Liver (tissue), 9 donors: Measurements from ENCODE around the gene ZNF366. TPM values are rescaled to one million over a fixed set of nuclear protein-coding genes. Genes with fewer than 3 reads are reported as not detected.

Source experiments
- DNase-seq: peaks from one replicate; pipeline ENCODE4 v3.0.0-alpha.2; 2017; ENCODE audit warnings: low spot score
- H3K27ac ChIP-seq, 2 donors: one replicate each; pipeline ENCODE4 v1.7.0; 2013; ENCODE audit warnings: inconsistent platforms in 2 of 2, low read length in 2 of 2, control low read depth in 1 of 2, low read depth in 1 of 2, mild to moderate bottlenecking in 1 of 2
- H3K27me3 ChIP-seq, 4 donors: one replicate each; pipeline versions ENCODE4 v1.6.1 to v1.7.0; 2013; ENCODE audit warnings: low read length in 3 of 4, inconsistent platforms in 1 of 4, mild to moderate bottlenecking in 1 of 4, moderate library complexity in 1 of 4; ENCODE audit not compliant: control insufficient read depth in 4 of 4, insufficient read depth in 4 of 4
- H3K36me3 ChIP-seq, 4 donors: one replicate each; pipeline versions ENCODE4 v1.6.1 to v1.7.0; 2013; ENCODE audit warnings: low read length in 3 of 4, mild to moderate bottlenecking in 3 of 4, low read depth in 1 of 4, moderate library complexity in 1 of 4; ENCODE audit not compliant: control insufficient read depth in 4 of 4, insufficient read depth in 3 of 4
- H3K4me1 ChIP-seq, 4 donors: one replicate each; pipeline versions ENCODE4 v1.6.1 to v1.7.0; 2013; ENCODE audit warnings: low read length in 3 of 4, mild to moderate bottlenecking in 3 of 4, moderate library complexity in 1 of 4; ENCODE audit not compliant: control insufficient read depth in 4 of 4, insufficient read depth in 4 of 4
- H3K4me3 ChIP-seq, 3 donors: one replicate each; pipeline versions ENCODE4 v1.6.1 to v1.7.0; 2013; ENCODE audit warnings: low read length in 3 of 3, control low read depth in 1 of 3, low read depth in 1 of 3, mild to moderate bottlenecking in 1 of 3
- H3K9ac ChIP-seq, 2 donors: one replicate each; pipeline ENCODE4 v1.7.0; 2013; ENCODE audit warnings: low read length in 2 of 2, mild to moderate bottlenecking in 2 of 2, moderate library complexity in 2 of 2, control low read depth in 1 of 2, low read depth in 1 of 2
- H3K9me3 ChIP-seq, 4 donors: one replicate each; pipeline versions ENCODE4 v1.6.1 to v1.7.0; 2013; ENCODE audit warnings: low read length in 3 of 4; ENCODE audit not compliant: control insufficient read depth in 4 of 4
- CTCF ChIP-seq: fragments of 150-350 bp; IDR thresholded peaks from 2 replicates; pipeline ENCODE4 v1.5.1; 2017; ENCODE audit warnings: improper control_type of control experiment, low read depth, low read length; ENCODE audit not compliant: missing input control
- EGR1 ChIP-seq, 2 donors: IDR thresholded peaks; 2 replicates each; pipeline ENCODE4 v1.6.1; 2016 to 2018; ENCODE audit warnings: antibody characterized with exemption in 2 of 2, low read depth in 2 of 2
- FOXA1 ChIP-seq: IDR thresholded peaks from 2 replicates; pipeline ENCODE4 v1.6.1; 2016; ENCODE audit warnings: antibody characterized with exemption
- FOXA2 ChIP-seq: IDR thresholded peaks from 2 replicates; pipeline ENCODE4 v1.6.1; 2016; ENCODE audit warnings: antibody characterized with exemption
- GABPA ChIP-seq, 2 donors: IDR thresholded peaks in 1 of 2; conservative IDR thresholded peaks in 1 of 2; 2 replicates each; pipeline ENCODE4 v1.6.1; 2016; ENCODE audit warnings: antibody characterized with exemption in 2 of 2, mild to moderate bottlenecking in 1 of 2, moderate library complexity in 1 of 2
- HNF4A ChIP-seq, 2 donors: conservative IDR thresholded peaks; 2 replicates each; pipeline ENCODE4 v1.6.1; 2016; ENCODE audit warnings: antibody characterized with exemption in 2 of 2, mild to moderate bottlenecking in 2 of 2
- HNF4G ChIP-seq: IDR thresholded peaks from 2 replicates; pipeline ENCODE4 v1.6.1; 2016; ENCODE audit warnings: antibody characterized with exemption
- JUND ChIP-seq, 2 donors: IDR thresholded peaks; 2 replicates each; pipeline ENCODE4 v1.6.1; 2016; ENCODE audit warnings: antibody characterized with exemption in 2 of 2
- NR2F2 ChIP-seq: IDR thresholded peaks from 2 replicates; pipeline ENCODE4 v1.6.1; 2016; ENCODE audit warnings: antibody characterized with exemption
- RAD21 ChIP-seq, 2 donors: IDR thresholded peaks; 2 replicates each; pipeline ENCODE4 v1.6.1; 2016; ENCODE audit warnings: antibody characterized with exemption in 2 of 2, mild to moderate bottlenecking in 2 of 2
- RXRA ChIP-seq, 2 donors: IDR thresholded peaks; 2 replicates each; pipeline ENCODE4 v1.6.1; 2017 to 2018; ENCODE audit warnings: antibody characterized with exemption in 2 of 2, mild to moderate bottlenecking in 1 of 2
- SP1 ChIP-seq: IDR thresholded peaks from 2 replicates; pipeline ENCODE4 v1.6.1; 2018; ENCODE audit warnings: antibody characterized with exemption, mild to moderate bottlenecking
- TAF1 ChIP-seq: conservative IDR thresholded peaks from 2 replicates; pipeline ENCODE4 v1.6.1; 2016; ENCODE audit warnings: antibody characterized with exemption, mild to moderate bottlenecking
- YY1 ChIP-seq: IDR thresholded peaks from 2 replicates; pipeline ENCODE4 v1.6.1; 2016; ENCODE audit warnings: antibody characterized with exemption, mild to moderate bottlenecking
- WGBS: extraction: QIAGEN DNeasy Blood & Tissue Kit; methylation state at CpG from one replicate; pipeline ENCODE4 v1.1.7; 2013; 5-methylcytosine and 5-hydroxymethylcytosine counted together
- polyA plus RNA-seq, 2 donors: library from polyadenylated mRNA; stranded (reverse) in 1 of 2; unstranded in 1 of 2; fragments of 200-250 nt in 1 of 2; fragments of >200 nt in 1 of 2; fragmentation: Nextera tagmentation in 1 of 2; extraction: Ambion mirVana in 1 of 2; gene quantifications; one replicate each; pipeline versions ENCODE4 v1.2.1 to v1.2.3, GENCODE V29; 2013 to 2015
- total RNA-seq, 2 donors: library from RNA; depleted of rRNA; stranded (reverse); fragments of >200 nt; gene quantifications; one replicate each; pipeline ENCODE4 v1.2.3, GENCODE V29; 2014
- TF ChIP-seq, protein P1 (sequence below): IDR thresholded peaks from 2 replicates; pipeline ENCODE4 v1.6.1; 2016; ENCODE audit warnings: antibody characterized with exemption, mild to moderate bottlenecking
- TF ChIP-seq, protein P2 (sequence below): IDR thresholded peaks from 2 replicates; pipeline ENCODE4 v1.6.1; 2016; ENCODE audit warnings: antibody characterized with exemption
- TF ChIP-seq, protein P3 (sequence below): IDR thresholded peaks from 2 replicates; pipeline ENCODE4 v1.6.1; 2016; ENCODE audit warnings: antibody characterized with exemption
- TF ChIP-seq, protein P4 (sequence below): IDR thresholded peaks from 2 replicates; pipeline ENCODE4 v1.6.1; 2016; ENCODE audit warnings: antibody characterized with exemption
- donor health status: healthy.
- donor health status: healthy.
- donor health status: healthy.
- donor health status: healthy.
- donor health status: healthy.

Gene ZNF366
- total and polyA plus RNA-seq, 4 donors, result 0.71 to 1.0 (median 0.75) TPM

GRCh38 chr5:72412283-72413055, 94.7 kb downstream of the ZNF366 start:
- no peak overlapping the region for H3K27ac ChIP-seq
- no peak for DNase-seq
- no peak overlapping the region for H3K4me3 ChIP-seq
- no peaks in the 10 kb centered on the region for H3K4me1 ChIP-seq
- no peaks in the 10 kb centered on the region for H3K36me3 ChIP-seq
- no peak overlapping the region for H3K9ac ChIP-seq
- no peaks in the 10 kb centered on the region for H3K27me3 ChIP-seq
- H3K9me3 ChIP-seq, result no peaks in the 10 kb centered on the region
- TF ChIP-seq HNF4A (conservative IDR thresholded peaks at IDR 0.05) (no peak), FOXA2 (no peak), SP1 (no peak), JUND (IDR thresholded peaks at IDR 0.05) (no peak), GABPA (IDR thresholded peaks at IDR 0.05 in 1 of 2, conservative IDR thresholded peaks at IDR 0.05 in 1 of 2) (no peak), EGR1 (IDR thresholded peaks at IDR 0.05; ENCODE audit: low read depth in 2 of 2) (no peak), RXRA (IDR thresholded peaks at IDR 0.05) (no peak), FOXA1 (no peak), YY1 (no peak), TAF1 (no peak), NR2F2 (no peak), HNF4G (no peak)
- TF ChIP-seq, protein P1, sequence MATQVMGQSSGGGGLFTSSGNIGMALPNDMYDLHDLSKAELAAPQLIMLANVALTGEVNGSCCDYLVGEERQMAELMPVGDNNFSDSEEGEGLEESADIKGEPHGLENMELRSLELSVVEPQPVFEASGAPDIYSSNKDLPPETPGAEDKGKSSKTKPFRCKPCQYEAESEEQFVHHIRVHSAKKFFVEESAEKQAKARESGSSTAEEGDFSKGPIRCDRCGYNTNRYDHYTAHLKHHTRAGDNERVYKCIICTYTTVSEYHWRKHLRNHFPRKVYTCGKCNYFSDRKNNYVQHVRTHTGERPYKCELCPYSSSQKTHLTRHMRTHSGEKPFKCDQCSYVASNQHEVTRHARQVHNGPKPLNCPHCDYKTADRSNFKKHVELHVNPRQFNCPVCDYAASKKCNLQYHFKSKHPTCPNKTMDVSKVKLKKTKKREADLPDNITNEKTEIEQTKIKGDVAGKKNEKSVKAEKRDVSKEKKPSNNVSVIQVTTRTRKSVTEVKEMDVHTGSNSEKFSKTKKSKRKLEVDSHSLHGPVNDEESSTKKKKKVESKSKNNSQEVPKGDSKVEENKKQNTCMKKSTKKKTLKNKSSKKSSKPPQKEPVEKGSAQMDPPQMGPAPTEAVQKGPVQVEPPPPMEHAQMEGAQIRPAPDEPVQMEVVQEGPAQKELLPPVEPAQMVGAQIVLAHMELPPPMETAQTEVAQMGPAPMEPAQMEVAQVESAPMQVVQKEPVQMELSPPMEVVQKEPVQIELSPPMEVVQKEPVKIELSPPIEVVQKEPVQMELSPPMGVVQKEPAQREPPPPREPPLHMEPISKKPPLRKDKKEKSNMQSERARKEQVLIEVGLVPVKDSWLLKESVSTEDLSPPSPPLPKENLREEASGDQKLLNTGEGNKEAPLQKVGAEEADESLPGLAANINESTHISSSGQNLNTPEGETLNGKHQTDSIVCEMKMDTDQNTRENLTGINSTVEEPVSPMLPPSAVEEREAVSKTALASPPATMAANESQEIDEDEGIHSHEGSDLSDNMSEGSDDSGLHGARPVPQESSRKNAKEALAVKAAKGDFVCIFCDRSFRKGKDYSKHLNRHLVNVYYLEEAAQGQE, result no peak
- TF ChIP-seq, protein P2, sequence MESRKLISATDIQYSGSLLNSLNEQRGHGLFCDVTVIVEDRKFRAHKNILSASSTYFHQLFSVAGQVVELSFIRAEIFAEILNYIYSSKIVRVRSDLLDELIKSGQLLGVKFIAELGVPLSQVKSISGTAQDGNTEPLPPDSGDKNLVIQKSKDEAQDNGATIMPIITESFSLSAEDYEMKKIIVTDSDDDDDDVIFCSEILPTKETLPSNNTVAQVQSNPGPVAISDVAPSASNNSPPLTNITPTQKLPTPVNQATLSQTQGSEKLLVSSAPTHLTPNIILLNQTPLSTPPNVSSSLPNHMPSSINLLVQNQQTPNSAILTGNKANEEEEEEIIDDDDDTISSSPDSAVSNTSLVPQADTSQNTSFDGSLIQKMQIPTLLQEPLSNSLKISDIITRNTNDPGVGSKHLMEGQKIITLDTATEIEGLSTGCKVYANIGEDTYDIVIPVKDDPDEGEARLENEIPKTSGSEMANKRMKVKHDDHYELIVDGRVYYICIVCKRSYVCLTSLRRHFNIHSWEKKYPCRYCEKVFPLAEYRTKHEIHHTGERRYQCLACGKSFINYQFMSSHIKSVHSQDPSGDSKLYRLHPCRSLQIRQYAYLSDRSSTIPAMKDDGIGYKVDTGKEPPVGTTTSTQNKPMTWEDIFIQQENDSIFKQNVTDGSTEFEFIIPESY, result no peak
- TF ChIP-seq, protein P3, sequence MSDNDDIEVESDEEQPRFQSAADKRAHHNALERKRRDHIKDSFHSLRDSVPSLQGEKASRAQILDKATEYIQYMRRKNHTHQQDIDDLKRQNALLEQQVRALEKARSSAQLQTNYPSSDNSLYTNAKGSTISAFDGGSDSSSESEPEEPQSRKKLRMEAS, result no peak
- WGBS, result 63% methylated on average over 4 of the region's 4 CpGs

DNA sequence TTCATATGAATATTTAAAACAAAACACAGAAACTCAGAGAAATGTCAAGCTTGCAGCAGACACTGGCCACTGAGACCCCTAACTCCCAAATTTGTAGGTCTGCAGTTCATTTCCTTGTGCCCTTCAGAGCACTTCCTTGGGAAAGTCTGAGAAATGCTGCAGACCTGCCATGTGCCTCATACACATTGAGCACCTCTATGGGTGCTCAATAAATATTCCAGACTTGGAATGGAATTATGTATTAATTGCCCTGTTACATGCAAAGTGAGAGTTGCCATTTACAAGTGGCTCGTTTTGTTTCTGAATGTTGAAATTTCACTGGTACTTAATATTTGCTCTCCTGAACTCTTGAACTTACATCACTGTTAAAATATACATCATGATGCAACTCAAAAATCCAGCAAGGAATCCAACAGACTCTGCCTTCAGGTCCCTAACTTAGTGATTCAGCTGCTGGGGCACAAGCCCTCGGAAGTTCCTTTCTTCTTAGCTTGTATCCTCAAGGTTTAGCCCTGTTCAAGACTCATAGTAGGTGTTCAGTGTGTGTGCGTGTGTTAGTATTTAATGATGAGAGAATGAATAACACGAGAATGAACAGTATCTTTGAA, 96.4 kb downstream of the ZNF366 start:
- Histone ChIP-seq H3K9ac (no peak overlapping the region), H3K9me3 (no peaks in the 10 kb centered on the region), H3K27ac (no peak overlapping the region), H3K4me1 (no peaks in the 10 kb centered on the region), H3K27me3 (no peaks in the 10 kb centered on the region), H3K4me3 (no peak overlapping the region), H3K36me3 (no peaks in the 10 kb centered on the region)
- WGBS, result 75% methylated on average over 4 of the region's 4 CpGs
- DNase-seq, result no peak
- TF ChIP-seq CTCF (no peak), FOXA2 (no peak), RAD21 (IDR thresholded peaks at IDR 0.05) (no peak), EGR1 (IDR thresholded peaks at IDR 0.05; ENCODE audit: low read depth in 2 of 2) (no peak)
- TF ChIP-seq, protein P4, sequence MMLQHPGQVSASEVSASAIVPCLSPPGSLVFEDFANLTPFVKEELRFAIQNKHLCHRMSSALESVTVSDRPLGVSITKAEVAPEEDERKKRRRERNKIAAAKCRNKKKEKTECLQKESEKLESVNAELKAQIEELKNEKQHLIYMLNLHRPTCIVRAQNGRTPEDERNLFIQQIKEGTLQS, result no peak
- TF ChIP-seq, protein P2, result no peak
- TF ChIP-seq, protein P1, result no peak
